HCT116 (cell line): ENCODE results near the gene RNU6-7. TPM values are rescaled to one million over a fixed set of nuclear protein-coding genes. Genes with fewer than 3 reads are reported as not detected.

Source experiments
- ATAC-seq: fragments of 200-7000 bp; cut with Tn5 transposase; 2 replicates; pipeline ENCODE4 v1.9.1; 2020; ENCODE audit warnings: mild to moderate bottlenecking, moderate library complexity
- BruUV-seq: library from RNA; stranded (reverse); fragments of 400-500 nt; replicated peaks from 2 replicates; lab custom pipeline; 2021; lab: Mats Ljungman, UMichigan
- CTCF ChIA-PET: fragments of 300-600 bp; sonication (Branson Sonifier 250); formaldehyde crosslinking; loops from one replicate; lab custom pipeline; 2021; ENCODE audit warnings: antibody characterized with exemption; lab: Charles Lee
- POLR2A ChIA-PET: fragments of 300-600, 350-600 bp; sonication (Branson Sonifier 250); formaldehyde crosslinking; loops from one replicate; lab custom pipeline; 2021; ENCODE audit warnings: antibody characterized with exemption; lab: Charles Lee
- RAD21 ChIA-PET, 2 experiments: fragments of 300-600 bp; sonication (Branson Sonifier 250); formaldehyde crosslinking; loops; one replicate each; lab custom pipeline; 2023; ENCODE audit warnings: low total read pairs in 2 of 2; ENCODE audit not compliant: uncharacterized antibody in 2 of 2, unreplicated experiment in 2 of 2, low non-redundant PET in 1 of 2; lab: Charles Lee
- DNase-seq: peaks from one replicate; pipeline ENCODE4 v3.0.0-alpha.2; 2010; ENCODE audit warnings: low read depth, low spot score
- H2AFZ ChIP-seq: fragments of 200-600 bp; shearing (Covaris generic), sonication (generic); 2 replicates; pipeline ENCODE4 v1.6.1; 2017; ENCODE audit warnings: low read depth, mixed run types, mixed read lengths, antibody characterized with exemption, low read length; ENCODE audit not compliant: poor library complexity, severe bottlenecking
- H3K27ac ChIP-seq: 2 replicates; pipeline ENCODE4 v1.5.1; 2012; ENCODE audit warnings: low read depth, low read length
- H3K27me3 ChIP-seq: fragments of 200-600 bp; sonication (generic); 2 replicates; pipeline ENCODE4 v1.6.1; 2016; ENCODE audit warnings: mixed run types, low read length, mixed read lengths; ENCODE audit not compliant: insufficient read depth
- H3K36me3 ChIP-seq, 2 experiments: fragments of 200-500 bp in 1 of 2; fragments of 200-600 bp in 1 of 2; sonication (Bioruptor generic) in 1 of 2; sonication (generic) in 1 of 2; 2 replicates each; pipeline versions ENCODE4 v1.5.1 to v1.6.1; 2014 to 2016; ENCODE audit warnings: low read length in 2 of 2, inconsistent platforms in 1 of 2, mixed read lengths in 1 of 2, mixed run types in 1 of 2; ENCODE audit not compliant: insufficient read depth in 2 of 2, control insufficient read depth in 1 of 2
- H3K4me1 ChIP-seq, 2 experiments: fragments of 200-600 bp in 1 of 2; sonication (generic) in 1 of 2; 2 replicates each; pipeline versions ENCODE4 v1.5.1 to v1.6.1; 2012 to 2017; ENCODE audit warnings: low read length in 2 of 2, inconsistent platforms in 1 of 2, mild to moderate bottlenecking in 1 of 2, mixed read lengths in 1 of 2, mixed run types in 1 of 2, moderate library complexity in 1 of 2; ENCODE audit not compliant: insufficient read depth in 2 of 2, control insufficient read depth in 1 of 2
- H3K4me2 ChIP-seq: fragments of 200-600 bp; sonication (generic); 2 replicates; pipeline ENCODE4 v1.6.1; 2017; ENCODE audit warnings: mixed run types, low read length, mixed read lengths
- H3K4me3 ChIP-seq, 2 experiments: fragments of 200-600 bp in 1 of 2; sonication (generic) in 1 of 2; replicated peaks in 1 of 2; 2 replicates each; pipeline ENCODE4 v1.5.1; 2011 to 2016; ENCODE audit warnings: low read length in 2 of 2, control low read depth in 1 of 2, low read depth in 1 of 2, mild to moderate bottlenecking in 1 of 2, mixed read lengths in 1 of 2, mixed run types in 1 of 2
- H3K79me2 ChIP-seq: fragments of 200-600 bp; sonication (generic); 2 replicates; pipeline ENCODE4 v1.6.1; 2017; ENCODE audit warnings: mild to moderate bottlenecking, mixed run types, low read length, moderate library complexity, mixed read lengths; ENCODE audit not compliant: insufficient read depth
- H3K9ac ChIP-seq: fragments of 200-600 bp; sonication (generic); 2 replicates; pipeline ENCODE4 v1.6.1; 2016; ENCODE audit warnings: low read length, mixed read lengths
- H3K9me2 ChIP-seq: fragments of 200-600 bp; sonication (generic), shearing (Covaris generic); 2 replicates; pipeline ENCODE4 v1.6.1; 2017; ENCODE audit warnings: mixed run types, mild to moderate bottlenecking, moderate library complexity; ENCODE audit not compliant: insufficient read depth
- H3K9me3 ChIP-seq, 2 experiments: fragments of 200-500 bp in 1 of 2; fragments of 200-600 bp in 1 of 2; sonication (Bioruptor generic) in 1 of 2; sonication (generic) in 1 of 2; 2 replicates each; pipeline ENCODE4 v1.6.1; 2014 to 2017; ENCODE audit warnings: low read length in 2 of 2, mixed read lengths in 2 of 2, inconsistent platforms in 1 of 2, low read depth in 1 of 2, mild to moderate bottlenecking in 1 of 2, mixed run types in 1 of 2, moderate library complexity in 1 of 2; ENCODE audit not compliant: control insufficient read depth in 1 of 2, insufficient read depth in 1 of 2
- H4K20me1 ChIP-seq: fragments of 200-600 bp; sonication (generic), shearing (Covaris generic); 2 replicates; pipeline ENCODE4 v1.6.1; 2017; ENCODE audit warnings: mixed run types, mild to moderate bottlenecking, moderate library complexity; ENCODE audit not compliant: insufficient read depth
- ELF1 ChIP-seq: IDR thresholded peaks from 2 replicates; pipeline ENCODE4 v1.6.1; 2012; ENCODE audit warnings: low read depth, borderline replicate concordance
- EZH2 ChIP-seq: fragments of 200-600 bp; sonication (generic); IDR thresholded peaks from 2 replicates; pipeline ENCODE4 v1.6.1; 2017; ENCODE audit warnings: antibody characterized with exemption, mixed run types
- EZH2phosphoT487 ChIP-seq: fragments of 200-600 bp; IDR thresholded peaks from 2 replicates; pipeline ENCODE4 v1.6.1; 2018; ENCODE audit warnings: antibody characterized with exemption, borderline replicate concordance
- JUND ChIP-seq: IDR thresholded peaks from 2 replicates; pipeline ENCODE4 v1.6.1; 2012
- POLR2AphosphoS5 ChIP-seq: IDR thresholded peaks from 2 replicates; pipeline ENCODE4 v1.6.1; 2011; ENCODE audit warnings: mild to moderate bottlenecking, low read depth, low read length, moderate library complexity
- SIN3A ChIP-seq: IDR thresholded peaks from 2 replicates; pipeline ENCODE4 v1.6.1; 2012; ENCODE audit warnings: low read depth
- SP1 ChIP-seq: IDR thresholded peaks from 2 replicates; pipeline ENCODE4 v1.6.1; 2012; ENCODE audit warnings: low read depth
- SRF ChIP-seq: IDR thresholded peaks from 2 replicates; pipeline ENCODE4 v1.6.1; 2012; ENCODE audit warnings: low read depth
- TCF7L2 ChIP-seq: IDR thresholded peaks from 2 replicates; pipeline ENCODE4 v1.7.0; 2011; ENCODE audit warnings: borderline replicate concordance, inconsistent platforms; ENCODE audit not compliant: insufficient read depth, insufficient read length; ENCODE audit errors: extremely low read depth
- ZFX ChIP-seq: fragments of 450-650 bp; IDR thresholded peaks from 2 replicates; pipeline ENCODE4 v1.6.1; 2017
- intact Hi-C: fragments of 100-400 bp; cut with micrococcal nuclease; formaldehyde crosslinking; loops from 2 replicates; pipeline ENCODE4 v1.10.0; 2022
- total RNA-seq: library from RNA; stranded (reverse); gene quantifications from one replicate; pipeline ENCODE4 v1.2.1, GENCODE V29; 2021; ENCODE audit not compliant: unreplicated experiment
- TF ChIP-seq, protein P1 (sequence below): IDR thresholded peaks from 2 replicates; pipeline ENCODE4 v1.6.1; 2012
- TF ChIP-seq, protein P2 (sequence below): IDR thresholded peaks from 2 replicates; pipeline ENCODE4 v1.6.1; 2012; ENCODE audit warnings: low read depth
- TF ChIP-seq, protein P3 (sequence below): IDR thresholded peaks from 2 replicates; pipeline ENCODE4 v1.6.1; 2011; ENCODE audit warnings: mild to moderate bottlenecking, low read length, moderate library complexity; ENCODE audit not compliant: insufficient replicate concordance; ENCODE audit errors: extremely low read depth

Gene RNU6-7
- total RNA-seq, 1 experiment from 2014 or later = not detected

DNA sequence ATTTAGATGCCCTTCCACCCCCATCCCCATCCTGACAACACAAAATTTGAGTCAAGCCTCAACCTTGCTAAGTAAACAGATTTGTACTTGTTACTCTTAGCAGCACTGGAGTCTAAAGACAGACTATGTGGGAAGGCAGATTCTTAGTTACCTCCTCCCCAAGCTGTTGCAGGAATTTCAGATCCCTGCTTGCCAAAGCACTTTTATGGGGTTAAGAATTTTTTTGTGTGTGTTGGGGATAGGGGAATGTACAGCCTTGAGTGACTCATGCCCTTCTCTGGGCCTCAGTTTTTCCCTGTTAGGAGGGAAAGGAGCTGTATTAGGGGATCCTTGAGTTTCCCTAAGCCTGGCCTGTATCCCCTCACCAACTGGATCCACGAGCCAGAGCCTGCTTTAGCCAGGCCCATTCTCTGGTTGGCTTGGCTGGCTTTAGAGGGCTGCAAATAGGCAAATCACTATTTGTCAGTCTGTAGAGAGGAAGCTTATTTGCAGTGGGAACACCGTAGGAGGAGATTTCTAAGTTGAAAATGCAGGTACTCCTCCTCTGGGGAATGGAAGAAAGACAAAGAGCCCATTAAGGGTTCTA, 28.9 kb downstream of the RNU6-7 start:
- ChIA-PET CTCF (no interaction called here), POLR2A (no interaction called here), RAD21 (interaction anchor here in 1 of 2 experiments (0.7 kb wide), 1 partner anchor 157 kb away, joined by 3 read pairs; no protein-coding TSS in a partner anchor)
- Histone ChIP-seq H2AFZ (no peak overlapping the region), H3K27me3 (no peaks in the 10 kb centered on the region), H3K4me1 (peaks cover 0 to 10% of the 10 kb centered on the region in 2 experiments; a peak in 2 of 4 replicates), H3K4me3 (no peak overlapping the region), H3K9me3 (no peaks in the 10 kb centered on the region), H3K27ac (no peak overlapping the region), H3K9ac (no peak overlapping the region), H4K20me1 (no peaks in the 10 kb centered on the region), H3K79me2 (no peaks in the 10 kb centered on the region), H3K36me3 (no peaks in the 10 kb centered on the region), H3K9me2 (no peaks in the 10 kb centered on the region), H3K4me2 (no peak overlapping the region)
- ATAC-seq (no peak; the same call in 1 of the 2 replicates), DNase-seq (no peak)
- TF ChIP-seq EZH2phosphoT487 (no peak), JUND (no peak), TCF7L2 (no peak)
- intact Hi-C loops = no loop called here
- no TSS peak for BruUV-seq

DNA sequence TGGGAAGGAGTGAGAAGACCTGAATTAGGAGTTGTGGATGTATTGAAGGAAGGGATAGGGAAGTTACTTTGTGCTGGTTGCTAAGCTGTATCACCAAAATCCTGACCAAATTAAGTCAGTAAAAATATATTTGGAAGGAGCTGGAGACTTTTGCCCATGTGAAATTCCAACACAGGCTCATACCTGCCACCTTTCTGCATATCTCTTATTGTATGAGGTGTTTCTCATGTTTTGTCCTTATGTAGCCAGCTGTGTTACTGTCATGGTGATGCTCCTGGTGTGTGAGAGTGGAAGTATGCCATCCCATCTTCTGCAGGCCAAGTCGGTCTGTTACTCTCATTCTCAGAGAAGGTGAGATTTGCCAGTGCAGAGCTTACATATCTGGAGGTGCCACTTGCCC, 30.6 kb downstream of the RNU6-7 start:
- no peaks in the 10 kb centered on the region for H3K36me3 ChIP-seq
- no peak overlapping the region for H3K4me3 ChIP-seq
- no peak overlapping the region for H3K4me2 ChIP-seq
- BruUV-seq = no TSS peak
- H3K79me2 ChIP-seq = no peaks in the 10 kb centered on the region
- no peaks in the 10 kb centered on the region for H3K27me3 ChIP-seq
- peaks cover 0 to 10% of the 10 kb centered on the region in 2 experiments; a peak in 2 of 4 replicates for H3K4me1 ChIP-seq
- H3K9me3 ChIP-seq = no peaks in the 10 kb centered on the region
- no peak overlapping the region for H2AFZ ChIP-seq
- no peaks in the 10 kb centered on the region for H4K20me1 ChIP-seq
- H3K9ac ChIP-seq = no peak overlapping the region
- CTCF ChIA-PET = interaction anchor here (1.7 kb wide), 1 partner anchor 22 kb away, joined by 5 read pairs; no protein-coding TSS in a partner anchor
- no peaks in the 10 kb centered on the region for H3K9me2 ChIP-seq
- DNase-seq (no peak), ATAC-seq (no peak)
- POLR2A ChIA-PET = no interaction called here
- intact Hi-C loops = no loop called here
- RAD21 ChIA-PET = no interaction called here
- no peak overlapping the region for H3K27ac ChIP-seq
- TF ChIP-seq, protein P1, sequence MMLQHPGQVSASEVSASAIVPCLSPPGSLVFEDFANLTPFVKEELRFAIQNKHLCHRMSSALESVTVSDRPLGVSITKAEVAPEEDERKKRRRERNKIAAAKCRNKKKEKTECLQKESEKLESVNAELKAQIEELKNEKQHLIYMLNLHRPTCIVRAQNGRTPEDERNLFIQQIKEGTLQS = no peak
- TF ChIP-seq, protein P2, sequence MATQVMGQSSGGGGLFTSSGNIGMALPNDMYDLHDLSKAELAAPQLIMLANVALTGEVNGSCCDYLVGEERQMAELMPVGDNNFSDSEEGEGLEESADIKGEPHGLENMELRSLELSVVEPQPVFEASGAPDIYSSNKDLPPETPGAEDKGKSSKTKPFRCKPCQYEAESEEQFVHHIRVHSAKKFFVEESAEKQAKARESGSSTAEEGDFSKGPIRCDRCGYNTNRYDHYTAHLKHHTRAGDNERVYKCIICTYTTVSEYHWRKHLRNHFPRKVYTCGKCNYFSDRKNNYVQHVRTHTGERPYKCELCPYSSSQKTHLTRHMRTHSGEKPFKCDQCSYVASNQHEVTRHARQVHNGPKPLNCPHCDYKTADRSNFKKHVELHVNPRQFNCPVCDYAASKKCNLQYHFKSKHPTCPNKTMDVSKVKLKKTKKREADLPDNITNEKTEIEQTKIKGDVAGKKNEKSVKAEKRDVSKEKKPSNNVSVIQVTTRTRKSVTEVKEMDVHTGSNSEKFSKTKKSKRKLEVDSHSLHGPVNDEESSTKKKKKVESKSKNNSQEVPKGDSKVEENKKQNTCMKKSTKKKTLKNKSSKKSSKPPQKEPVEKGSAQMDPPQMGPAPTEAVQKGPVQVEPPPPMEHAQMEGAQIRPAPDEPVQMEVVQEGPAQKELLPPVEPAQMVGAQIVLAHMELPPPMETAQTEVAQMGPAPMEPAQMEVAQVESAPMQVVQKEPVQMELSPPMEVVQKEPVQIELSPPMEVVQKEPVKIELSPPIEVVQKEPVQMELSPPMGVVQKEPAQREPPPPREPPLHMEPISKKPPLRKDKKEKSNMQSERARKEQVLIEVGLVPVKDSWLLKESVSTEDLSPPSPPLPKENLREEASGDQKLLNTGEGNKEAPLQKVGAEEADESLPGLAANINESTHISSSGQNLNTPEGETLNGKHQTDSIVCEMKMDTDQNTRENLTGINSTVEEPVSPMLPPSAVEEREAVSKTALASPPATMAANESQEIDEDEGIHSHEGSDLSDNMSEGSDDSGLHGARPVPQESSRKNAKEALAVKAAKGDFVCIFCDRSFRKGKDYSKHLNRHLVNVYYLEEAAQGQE = no peak
- TF ChIP-seq EZH2 (no peak), POLR2AphosphoS5 (no peak), SIN3A (no peak), ELF1 (no peak), ZFX (no peak), SP1 (no peak), SRF (no peak)
- TF ChIP-seq, protein P3, sequence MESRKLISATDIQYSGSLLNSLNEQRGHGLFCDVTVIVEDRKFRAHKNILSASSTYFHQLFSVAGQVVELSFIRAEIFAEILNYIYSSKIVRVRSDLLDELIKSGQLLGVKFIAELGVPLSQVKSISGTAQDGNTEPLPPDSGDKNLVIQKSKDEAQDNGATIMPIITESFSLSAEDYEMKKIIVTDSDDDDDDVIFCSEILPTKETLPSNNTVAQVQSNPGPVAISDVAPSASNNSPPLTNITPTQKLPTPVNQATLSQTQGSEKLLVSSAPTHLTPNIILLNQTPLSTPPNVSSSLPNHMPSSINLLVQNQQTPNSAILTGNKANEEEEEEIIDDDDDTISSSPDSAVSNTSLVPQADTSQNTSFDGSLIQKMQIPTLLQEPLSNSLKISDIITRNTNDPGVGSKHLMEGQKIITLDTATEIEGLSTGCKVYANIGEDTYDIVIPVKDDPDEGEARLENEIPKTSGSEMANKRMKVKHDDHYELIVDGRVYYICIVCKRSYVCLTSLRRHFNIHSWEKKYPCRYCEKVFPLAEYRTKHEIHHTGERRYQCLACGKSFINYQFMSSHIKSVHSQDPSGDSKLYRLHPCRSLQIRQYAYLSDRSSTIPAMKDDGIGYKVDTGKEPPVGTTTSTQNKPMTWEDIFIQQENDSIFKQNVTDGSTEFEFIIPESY = no peak
